Adrenal gland (tissue), 12 donors: ENCODE results near the gene BRINP2. TPM values are rescaled to one million over a fixed set of nuclear protein-coding genes. Genes with fewer than 3 reads are reported as not detected.

Source experiments
- DNase-seq, 7 donors: peaks; one replicate each; pipeline ENCODE4 v3.0.0-alpha.2; 2019 to 2020
- H3K27ac ChIP-seq, 5 donors: fragments of 200-600 bp; sonication (generic) in 4 of 5; 1 replicate in 3 of 5; 2 replicates in 2 of 5; pipeline versions ENCODE4 v1.5.1 to v1.8.0; 2016 to 2020; ENCODE audit warnings: mild to moderate bottlenecking in 1 of 5
- H3K27me3 ChIP-seq: fragments of 200-600 bp; 2 replicates; pipeline ENCODE4 v1.8.0; 2021
- H3K36me3 ChIP-seq, 2 donors: fragments of 200-600 bp; replicated peaks in 1 of 2; 1 replicate in 1 of 2; 2 replicates in 1 of 2; pipeline versions ENCODE4 v1.5.1 to v1.8.0; 2018 to 2022
- H3K4me1 ChIP-seq, 2 donors: fragments of 200-600 bp; replicated peaks in 1 of 2; 1 replicate in 1 of 2; 2 replicates in 1 of 2; pipeline versions ENCODE4 v1.5.1 to v1.8.0; 2018 to 2021
- H3K4me3 ChIP-seq, 4 donors: fragments of 200-600 bp; sonication (generic) in 3 of 4; one replicate each; pipeline ENCODE4 v1.5.1; 2016 to 2018
- H3K9me3 ChIP-seq, 3 donors: fragments of 200-600 bp; sonication (generic) in 1 of 3; replicated peaks in 1 of 3; 1 replicate in 2 of 3; 2 replicates in 1 of 3; pipeline versions ENCODE4 v1.5.1 to v1.8.0; 2016 to 2021
- CTCF ChIP-seq, 6 experiments: fragments of 450-650 bp in 4 of 6; fragments of 200-600 bp in 2 of 6; sonication (generic) in 1 of 6; IDR thresholded peaks; 1 replicate in 5 of 6; 2 replicates in 1 of 6; pipeline versions ENCODE4 v1.5.1 to v1.8.0; 2016 to 2021; ENCODE audit warnings: antibody characterized with exemption in 6 of 6, mild to moderate bottlenecking in 2 of 6, moderate library complexity in 1 of 6
- POLR2A ChIP-seq, 2 donors: fragments of 450-650 bp; IDR thresholded peaks; one replicate each; pipeline ENCODE4 v1.6.1; 2017; ENCODE audit warnings: antibody characterized with exemption in 2 of 2, mild to moderate bottlenecking in 2 of 2, moderate library complexity in 1 of 2
- WGBS, 4 donors: extraction: QIAGEN DNeasy Blood & Tissue Kit in 2 of 4; methylation state at CpG; one replicate each; pipeline versions ENCODE4 v1.1.5 to v1.1.7; 2013 to 2017; 5-methylcytosine and 5-hydroxymethylcytosine counted together
- intact Hi-C, 2 donors: fragments of 100-400 bp; cut with DNase I; formaldehyde crosslinking; loops; one replicate each; pipeline versions ENCODE4 v1.14.1 to v1.15.0; 2022 to 2023
- polyA plus RNA-seq, 3 donors: library from polyadenylated mRNA; stranded (reverse); fragments of 200-250 nt in 2 of 3; fragments of 350-450 nt in 1 of 3; fragmentation: Illumina TruSeq in 1 of 3; extraction: RNeasy Lipid Tissue Mini Kit (QIAGEN cat#74804) in 1 of 3; gene quantifications; one replicate each; pipeline ENCODE4 v1.2.3, GENCODE V29; 2013 to 2014
- total RNA-seq, 9 donors: library from RNA; depleted of rRNA in 4 of 9; stranded (reverse); fragments of >200 nt in 4 of 9; fragments of 120-200 nt in 1 of 9; fragmentation: NEBNext Ultra II Directional in 1 of 9; extraction: Animal tissue kit (Norgen Biotek cat#: 25700) in 1 of 9; gene quantifications; one replicate each; pipeline versions ENCODE4 v1.1.0 to v1.2.4, GENCODE V29; 2013 to 2023
- donor health status: healthy with polysubstance abuse.
- donor health status: Bipolar disorder and iron deficiency.
- donor health status: DM: yes; HTN: yes; CAD: no.
- donor health status: DM: no; HTN: no; CAD: no.
- donor health status: DM: no; HTN: no; CAD: no.
- donor health status: DM: yes; HTN: yes; CAD: no.

The BRINP2 gene
- total and polyA plus RNA-seq, 12 donors: 5.6 to 28.2 (median 16.5) TPM

GRCh38 chr1:177229781-177230180 lies 59.0 kb downstream of the BRINP2 start:
- no peak overlapping the region for H3K4me3 ChIP-seq
- H3K9me3 ChIP-seq: no peaks in the 10 kb centered on the region
- no peaks in the 10 kb centered on the region for H3K36me3 ChIP-seq
- H3K27ac ChIP-seq: no peak overlapping the region
- no peak for TF ChIP-seq POLR2A (IDR thresholded peaks at IDR 0.05)
- no peak for TF ChIP-seq CTCF (IDR thresholded peaks at IDR 0.05)
- WGBS, 4 donors: 96 to 97% (median 96%) methylated on average over 13 to 20 of the region's 20 CpGs
- intact Hi-C loops: no loop called here
- H3K4me1 ChIP-seq: no peaks in the 10 kb centered on the region
- no peaks in the 10 kb centered on the region for H3K27me3 ChIP-seq
- no peak for DNase-seq

- DNase-seq: no peak
Measured at GRCh38 chr1:177230228-177231016, 59.7 kb downstream of the BRINP2 start.

GRCh38 chr1:177235350-177235749 lies 64.6 kb downstream of the BRINP2 start:
- no peak for DNase-seq
- no peak overlapping the region for H3K4me3 ChIP-seq
- no peaks in the 10 kb centered on the region for H3K36me3 ChIP-seq
- H3K27ac ChIP-seq: no peak overlapping the region
- intact Hi-C loops: no loop called here
- TF ChIP-seq CTCF (IDR thresholded peaks at IDR 0.05) (no peak), POLR2A (IDR thresholded peaks at IDR 0.05) (no peak)
- 80 to 95% (median 88%) methylated on average over 7 of the region's 7 CpGs for WGBS, 4 donors
- no peaks in the 10 kb centered on the region for H3K4me1 ChIP-seq
- H3K9me3 ChIP-seq: no peaks in the 10 kb centered on the region
- H3K27me3 ChIP-seq: no peaks in the 10 kb centered on the region

More at GRCh38 chr1:177230228-177231016, 59.7 kb downstream of the BRINP2 start:
- H3K36me3 ChIP-seq: no peaks in the 10 kb centered on the region
- H3K4me3 ChIP-seq: no peak overlapping the region
- H3K27me3 ChIP-seq: no peaks in the 10 kb centered on the region
- WGBS, 4 donors: 82 to 92% (median 87%) methylated on average over 4 of the region's 4 CpGs
- TF ChIP-seq POLR2A (IDR thresholded peaks at IDR 0.05): no peak
- TF ChIP-seq CTCF (IDR thresholded peaks at IDR 0.05): no peak
- intact Hi-C loops: no loop called here
- H3K27ac ChIP-seq: no peak overlapping the region
- H3K9me3 ChIP-seq: no peaks in the 10 kb centered on the region
- H3K4me1 ChIP-seq: no peaks in the 10 kb centered on the region

- Histone ChIP-seq H3K27me3 (no peaks in the 10 kb centered on the region), H3K27ac (no peak overlapping the region), H3K4me3 (no peak overlapping the region), H3K36me3 (no peaks in the 10 kb centered on the region), H3K9me3 (no peaks in the 10 kb centered on the region), H3K4me1 (no peaks in the 10 kb centered on the region)
- no peak for TF ChIP-seq CTCF (IDR thresholded peaks at IDR 0.05)
- no peak for TF ChIP-seq POLR2A (IDR thresholded peaks at IDR 0.05)
- intact Hi-C loops: no loop called here
- WGBS, 4 donors: 91 to 94% (median 92%) methylated on average over 4 of the region's 4 CpGs
- DNase-seq: no peak
Measured at GRCh38 chr1:177236962-177237361, 66.2 kb downstream of the BRINP2 start.
